GM20000 (cell line): ENCODE results near the gene PPM1M.

ENCODE experiments used
- DNase-seq: peaks from one replicate; pipeline ENCODE4 v3.0.0; 2012; ENCODE audit warnings: low spot score
- CTCF ChIP-seq: IDR thresholded peaks from 2 replicates; pipeline ENCODE4 v1.5.1; 2012; ENCODE audit warnings: mild to moderate bottlenecking, control low read depth; ENCODE audit errors: extremely low read depth, missing control alignments

PPM1M gene

GRCh38 chr3:52217409-52217805 is 28.2 kb upstream of the PPM1M start:
- DNase-seq: no peak
- no peak for TF ChIP-seq CTCF

GRCh38 chr3:52218026-52218425 is 27.5 kb upstream of the PPM1M start:
- no peak for TF ChIP-seq CTCF
- no peak for DNase-seq

GRCh38 chr3:52218454-52218853 is 27.1 kb upstream of the PPM1M start:
- no peak for TF ChIP-seq CTCF
- no peak for DNase-seq

- no peak for TF ChIP-seq CTCF
- DNase-seq: no peak
Observed at GRCh38 chr3:52218937-52219650, 26.5 kb upstream of the PPM1M start.

- TF ChIP-seq CTCF: peak; percentile 84
- DNase-seq: peak; percentile 87
Observed at GRCh38 chr3:52220380-52221026, 25.1 kb upstream of the PPM1M start.

- TF ChIP-seq CTCF: no peak
- no peak for DNase-seq
Observed at GRCh38 chr3:52221141-52221562, 24.4 kb upstream of the PPM1M start.

GRCh38 chr3:52221563-52222318 is 23.8 kb upstream of the PPM1M start:
- DNase-seq: no peak
- no peak for TF ChIP-seq CTCF
